HG03565 (cell line): ENCODE results near the gene TGFBR2.

Experiments used
- ATAC-seq: cut with Tn5 transposase; IDR thresholded peaks from one replicate; pipeline ENCODE4 v1.9.1; 2021; ENCODE audit warnings: mild to moderate bottlenecking, moderate library complexity; ENCODE audit not compliant: unreplicated experiment

Gene TGFBR2

GRCh38 chr3:30600572-30600971 is 5.8 kb upstream of the TGFBR2 start:
- no peak for ATAC-seq

- ATAC-seq, result no peak
These were observed 3.5 kb upstream of the TGFBR2 start for GRCh38 chr3:30602946-30603345.

- no peak for ATAC-seq
These were observed 2.3 kb upstream of the TGFBR2 start for GRCh38 chr3:30604093-30604492.

GRCh38 chr3:30604558-30604957 is 1.8 kb upstream of the TGFBR2 start:
- no peak for ATAC-seq

- no peak for ATAC-seq
These were observed 1.4 kb upstream of the TGFBR2 start for GRCh38 chr3:30605005-30605404.

GRCh38 chr3:30605706-30606300 is 598 bp upstream of the TGFBR2 start:
- ATAC-seq, result no peak

GRCh38 chr3:30607032-30607833 is 832 bp downstream of the TGFBR2 start:
- ATAC-seq, result peak; percentile 30

GRCh38 chr3:30608598-30608947 is 2.2 kb downstream of the TGFBR2 start:
- ATAC-seq, result no peak

GRCh38 chr3:30609930-30610701 is 3.7 kb downstream of the TGFBR2 start:
- ATAC-seq, result no peak

GRCh38 chr3:30610702-30611368 is 4.4 kb downstream of the TGFBR2 start:
- ATAC-seq, result no peak

- no peak for ATAC-seq
These were observed 5.4 kb downstream of the TGFBR2 start for GRCh38 chr3:30611613-30612436.

- no peak for ATAC-seq
These were observed 6.2 kb downstream of the TGFBR2 start for GRCh38 chr3:30612437-30613132.

- no peak for ATAC-seq
These were observed 6.9 kb downstream of the TGFBR2 start for GRCh38 chr3:30613133-30613825.

GRCh38 chr3:30614373-30614772 is 8.0 kb downstream of the TGFBR2 start:
- no peak for ATAC-seq

- no peak for ATAC-seq
These were observed 8.5 kb downstream of the TGFBR2 start for GRCh38 chr3:30614943-30615342.

GRCh38 chr3:30615615-30616346 is 9.4 kb downstream of the TGFBR2 start:
- ATAC-seq, result no peak

- no peak for ATAC-seq
These were observed 10.1 kb downstream of the TGFBR2 start for GRCh38 chr3:30616347-30617027.

- ATAC-seq, result no peak
These were observed 10.7 kb downstream of the TGFBR2 start for GRCh38 chr3:30617069-30617468.
